HCT116 (cell line): Measurements from ENCODE around the gene MED13L.

Source experiments
- CEBPB ChIP-seq: IDR thresholded peaks from 2 replicates; pipeline ENCODE4 v1.6.1; 2012; ENCODE audit warnings: low read depth
- CTCF ChIP-seq, 3 experiments: fragments of 200-600 bp in 1 of 3; sonication (generic) in 1 of 3; IDR thresholded peaks in 2 of 3; conservative IDR thresholded peaks in 1 of 3; 2 replicates each; pipeline ENCODE4 v1.5.1; 2012 to 2017; ENCODE audit warnings: low read depth in 2 of 3, low read length in 2 of 3, antibody characterized with exemption in 1 of 3, borderline replicate concordance in 1 of 3, control low read depth in 1 of 3, mild to moderate bottlenecking in 1 of 3, mixed read lengths in 1 of 3, mixed run types in 1 of 3, moderate library complexity in 1 of 3; ENCODE audit not compliant: insufficient read depth in 1 of 3
- EZH2 ChIP-seq: fragments of 200-600 bp; sonication (generic); IDR thresholded peaks from 2 replicates; pipeline ENCODE4 v1.6.1; 2017; ENCODE audit warnings: antibody characterized with exemption, mixed run types
- MAX ChIP-seq: IDR thresholded peaks from 2 replicates; pipeline ENCODE4 v1.6.1; 2012
- POLR2A ChIP-seq: IDR thresholded peaks from 2 replicates; pipeline ENCODE4 v1.7.0; 2011; ENCODE audit warnings: borderline replicate concordance; ENCODE audit not compliant: insufficient read depth, insufficient read length; ENCODE audit errors: extremely low read depth
- POLR2AphosphoS5 ChIP-seq: IDR thresholded peaks from 2 replicates; pipeline ENCODE4 v1.6.1; 2011; ENCODE audit warnings: mild to moderate bottlenecking, low read depth, low read length, moderate library complexity
- RAD21 ChIP-seq: IDR thresholded peaks from 2 replicates; pipeline ENCODE4 v1.6.1; 2012; ENCODE audit warnings: low read depth, mild to moderate bottlenecking
- TCF7L2 ChIP-seq: IDR thresholded peaks from 2 replicates; pipeline ENCODE4 v1.7.0; 2011; ENCODE audit warnings: borderline replicate concordance, inconsistent platforms; ENCODE audit not compliant: insufficient read depth, insufficient read length; ENCODE audit errors: extremely low read depth
- ZNF274 ChIP-seq: fragments of 200-500 bp; sonication (Bioruptor generic); IDR thresholded peaks from 2 replicates; pipeline ENCODE4 v1.6.1; 2014; ENCODE audit warnings: mild to moderate bottlenecking, low read depth, low read length, inconsistent platforms

GRCh38 chr12:116201359-116201758 lies 76.1 kb downstream of the MED13L start:
- TF ChIP-seq EZH2 (no peak), CTCF (IDR thresholded peaks at IDR 0.05 in 2 of 3, conservative IDR thresholded peaks at IDR 0.05 in 1 of 3; ENCODE audit: borderline replicate concordance in 1 of 3, insufficient read depth in 1 of 3, low read depth in 2 of 3, low read length in 2 of 3) (no peak), TCF7L2 (no peak), RAD21 (no peak), CEBPB (no peak), ZNF274 (no peak), POLR2A (no peak), POLR2AphosphoS5 (no peak), MAX (no peak)
